Cortex of kidney (tissue), 1 donor: ENCODE results near the gene TNIP3.

Experiments used
- DNase-seq: peaks from one replicate; lab custom pipeline; 2025; lab: John Stamatoyannopoulos, UW

The TNIP3 gene

GRCh38 chr4:121138039-121138825 lies 25.9 kb downstream of the TNIP3 start:
- DNase-seq, result no peak

- DNase-seq, result no peak
Measured at GRCh38 chr4:121130326-121130660, 33.8 kb downstream of the TNIP3 start.

GRCh38 chr4:121129606-121130325 lies 34.4 kb downstream of the TNIP3 start:
- no peak for DNase-seq

- no peak for DNase-seq
Measured at GRCh38 chr4:121127100-121127499, 37.0 kb downstream of the TNIP3 start.

- DNase-seq, result no peak
Measured at GRCh38 chr4:121126449-121127006, 37.6 kb downstream of the TNIP3 start.

- DNase-seq, result no peak
Measured at GRCh38 chr4:121125498-121125885, 38.6 kb downstream of the TNIP3 start.

GRCh38 chr4:121122661-121123060 lies 41.5 kb downstream of the TNIP3 start:
- DNase-seq, result no peak

GRCh38 chr4:121119715-121120114 lies 44.4 kb downstream of the TNIP3 start:
- DNase-seq, result no peak

GRCh38 chr4:121118344-121118743 lies 45.8 kb downstream of the TNIP3 start:
- no peak for DNase-seq

GRCh38 chr4:121114756-121115155 lies 49.4 kb downstream of the TNIP3 start:
- DNase-seq, result no peak

GRCh38 chr4:121112530-121112929 lies 51.6 kb downstream of the TNIP3 start:
- no peak for DNase-seq

GRCh38 chr4:121108557-121108956 lies 55.6 kb downstream of the TNIP3 start:
- DNase-seq, result no peak

- no peak for DNase-seq
Measured at GRCh38 chr4:121107507-121107906, 56.6 kb downstream of the TNIP3 start.

- DNase-seq, result no peak
Measured at GRCh38 chr4:121100093-121100775, 63.9 kb downstream of the TNIP3 start.

GRCh38 chr4:121098266-121098665 lies 65.9 kb downstream of the TNIP3 start:
- DNase-seq, result no peak

- no peak for DNase-seq
Measured at GRCh38 chr4:121096629-121097028, 67.5 kb downstream of the TNIP3 start.

GRCh38 chr4:121096191-121096590 lies 67.9 kb downstream of the TNIP3 start:
- DNase-seq, result no peak

- DNase-seq, result no peak
Measured at GRCh38 chr4:121094297-121094966, 69.7 kb downstream of the TNIP3 start.

- DNase-seq, result no peak
Measured at GRCh38 chr4:121093261-121093660, 70.9 kb downstream of the TNIP3 start.

GRCh38 chr4:121091941-121092340 lies 72.2 kb downstream of the TNIP3 start:
- DNase-seq, result no peak

GRCh38 chr4:121088867-121089266 lies 75.3 kb downstream of the TNIP3 start:
- no peak for DNase-seq
